Fibroblast of skin of right biceps (primary cell): ENCODE measurements around the gene AOC3.
"Not testable (repeated sequence)": the region's sequence is repeated elsewhere in the genome, so short reads cannot be mapped to it uniquely, and the experiment has no call there.

Experiments
- DNase-seq: peaks from one replicate; pipeline ENCODE4 v3.0.0-alpha.2; 2013

AOC3 gene

GRCh38 chr17:42867694-42868261 lies 16.8 kb downstream of the AOC3 start:
- DNase-seq: not testable (repeated sequence)

- DNase-seq: no peak
Measured at GRCh38 chr17:42868338-42868737, 17.3 kb downstream of the AOC3 start.

DNA sequence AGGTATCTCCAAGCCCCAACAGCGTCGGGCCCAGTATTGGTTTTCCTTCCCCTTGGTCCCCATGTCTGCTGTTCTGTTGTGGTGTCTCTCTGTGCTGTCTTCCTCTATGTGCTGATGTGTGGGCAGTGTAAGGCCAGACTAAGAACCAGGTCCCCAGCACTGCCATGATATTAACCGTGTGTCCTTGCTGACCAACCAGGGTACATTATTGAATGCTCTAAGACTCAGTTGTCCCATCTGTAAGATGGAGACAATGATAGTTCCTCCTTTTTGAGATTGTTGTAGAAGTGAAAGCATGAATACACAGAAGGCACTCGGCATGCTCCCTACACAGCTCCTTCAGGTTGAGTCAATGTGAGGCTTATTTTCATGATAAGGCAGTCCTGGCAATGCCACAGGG lies 20.6 kb downstream of the AOC3 start:
- DNase-seq: no peak

- no peak for DNase-seq
Measured at GRCh38 chr17:42872251-42872965, 21.4 kb downstream of the AOC3 start.

GRCh38 chr17:42873315-42873714 lies 22.3 kb downstream of the AOC3 start:
- no peak for DNase-seq

DNA sequence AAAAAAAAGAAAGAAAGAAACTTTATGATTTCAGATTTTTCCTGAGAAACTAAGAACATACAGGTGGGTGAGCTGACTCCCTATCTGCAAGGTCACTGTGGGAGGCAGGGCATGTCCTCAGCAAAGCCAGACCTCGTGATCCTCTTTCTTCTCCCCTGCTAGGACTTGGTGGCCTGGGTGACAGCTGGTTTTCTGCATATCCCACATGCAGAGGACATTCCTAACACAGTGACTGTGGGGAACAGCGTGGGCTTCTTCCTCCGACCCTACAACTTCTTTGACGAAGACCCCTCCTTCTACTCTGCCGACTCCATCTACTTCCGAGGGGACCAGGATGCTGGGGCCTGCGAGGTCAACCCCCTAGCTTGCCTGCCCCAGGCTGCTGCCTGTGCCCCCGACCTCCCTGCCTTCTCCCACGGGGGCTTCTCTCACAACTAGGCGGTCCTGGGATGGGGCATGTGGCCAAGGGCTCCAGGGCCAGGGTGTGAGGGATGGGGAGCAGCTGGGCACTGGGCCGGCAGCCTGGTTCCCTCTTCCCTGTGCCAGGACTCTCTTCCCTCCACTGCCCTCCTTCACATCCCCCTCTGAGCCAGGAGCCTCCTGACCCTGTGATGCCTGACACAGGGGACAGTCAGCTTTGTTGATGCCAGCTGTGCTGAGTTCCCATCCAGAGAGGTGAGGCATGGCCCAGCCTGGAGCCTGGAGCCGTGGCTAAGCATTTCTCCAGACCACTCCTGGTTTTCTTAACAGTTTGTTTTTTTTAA lies 23.1 kb downstream of the AOC3 start:
- not testable (repeated sequence) for DNase-seq

DNA sequence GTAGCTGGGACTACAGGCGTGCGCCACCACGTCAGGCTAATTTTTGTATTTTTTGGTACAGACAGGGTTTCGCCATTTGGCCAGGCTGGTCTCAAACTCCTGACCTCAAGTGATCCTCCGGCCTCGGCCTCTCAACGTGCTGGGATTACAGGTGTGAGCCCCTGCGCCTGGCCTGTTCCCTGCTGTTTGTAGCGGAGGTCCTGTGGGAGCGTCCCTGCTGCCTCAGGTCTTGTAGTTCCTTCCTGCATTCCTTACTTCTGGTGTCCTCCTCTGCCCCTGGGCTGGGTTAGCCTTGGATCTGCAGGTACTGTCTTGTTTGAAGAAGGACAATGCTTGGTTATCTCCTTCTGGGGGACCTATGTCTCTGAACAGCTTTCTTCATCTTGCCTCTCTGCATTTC lies 26.0 kb downstream of the AOC3 start:
- no peak for DNase-seq

DNA sequence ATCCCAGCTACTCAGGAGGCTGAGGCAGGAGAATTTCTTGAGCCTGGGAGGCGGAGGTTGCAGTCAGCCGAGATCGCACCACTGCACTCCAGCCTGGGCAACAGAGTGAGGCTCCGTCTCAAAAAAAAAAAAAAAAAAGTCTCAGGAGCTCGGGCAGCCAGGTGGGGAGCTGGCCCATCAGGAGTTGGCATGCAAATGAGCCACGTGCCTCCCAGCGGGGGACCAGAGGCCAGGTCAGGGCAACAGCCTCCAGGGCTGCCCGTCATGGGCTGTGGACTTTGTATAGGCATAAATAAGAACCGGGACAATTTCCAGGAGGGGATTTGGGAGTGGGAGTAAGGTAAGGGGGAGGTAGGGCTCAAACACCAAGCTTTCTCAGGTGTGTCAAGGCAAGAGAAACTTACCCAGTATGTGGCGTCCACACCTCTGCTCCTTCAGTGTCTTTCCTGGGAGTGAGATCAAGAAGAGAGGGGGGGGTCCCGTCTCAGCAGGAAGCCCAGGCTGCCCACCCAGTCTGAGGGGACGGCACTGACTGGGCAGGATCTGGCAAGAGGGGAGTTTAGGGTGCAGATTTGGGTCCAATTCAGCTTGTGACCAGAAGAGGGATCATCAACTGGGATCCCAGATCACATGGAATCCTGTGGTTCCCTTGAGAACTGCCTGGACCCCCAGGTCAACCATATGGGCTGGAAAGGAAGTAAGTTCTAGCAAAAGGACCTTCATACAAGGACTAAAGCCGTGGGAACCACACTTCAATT lies 27.3 kb downstream of the AOC3 start:
- DNase-seq: no peak

- no peak for DNase-seq
Measured at GRCh38 chr17:42878924-42879595, 28.1 kb downstream of the AOC3 start.

DNA sequence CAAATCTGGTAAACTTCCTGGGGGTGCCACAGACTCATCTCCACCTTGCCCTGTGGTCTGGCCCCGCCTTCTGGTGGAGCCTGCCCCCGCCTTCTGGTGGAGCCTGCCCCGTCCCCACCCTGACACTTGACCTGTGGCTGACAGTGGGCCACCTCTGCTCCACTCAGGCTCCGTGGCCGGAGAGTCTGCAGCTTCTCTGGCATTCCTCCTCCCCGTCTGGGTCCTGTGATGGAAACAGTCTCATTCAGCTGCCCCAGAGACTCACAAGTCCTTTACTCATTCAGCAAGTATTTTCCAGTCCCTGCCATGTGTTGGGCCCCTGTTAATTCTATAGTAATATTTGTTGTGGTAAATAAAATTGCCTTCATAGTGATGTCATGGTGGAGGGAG lies 28.6 kb downstream of the AOC3 start:
- peak; percentile 25 for DNase-seq

DNA sequence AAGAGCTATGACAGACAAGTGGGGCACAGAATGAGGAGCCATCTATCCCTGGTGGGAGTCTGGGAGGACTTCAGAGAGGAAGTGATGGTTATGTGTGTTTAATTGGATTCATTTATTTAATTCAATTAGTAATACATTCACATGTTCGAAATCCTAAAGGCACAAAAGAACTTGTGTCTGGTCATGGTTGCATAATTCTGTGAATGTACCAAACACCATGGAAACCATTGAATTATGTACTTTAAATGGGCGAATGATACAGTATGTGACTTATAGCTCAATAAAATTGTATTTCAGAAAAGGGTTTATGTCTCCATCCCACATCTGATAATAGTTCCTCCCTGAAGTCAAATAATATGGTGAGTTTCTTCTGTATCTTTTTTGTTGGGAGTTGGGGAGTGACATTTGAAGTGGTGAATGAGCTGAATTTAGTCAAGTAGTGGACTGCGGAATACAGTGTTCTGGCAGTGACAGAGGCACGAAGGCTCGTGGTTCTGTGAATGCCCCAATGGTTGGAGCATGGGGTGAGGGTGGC lies 29.8 kb downstream of the AOC3 start:
- DNase-seq: no peak

DNA sequence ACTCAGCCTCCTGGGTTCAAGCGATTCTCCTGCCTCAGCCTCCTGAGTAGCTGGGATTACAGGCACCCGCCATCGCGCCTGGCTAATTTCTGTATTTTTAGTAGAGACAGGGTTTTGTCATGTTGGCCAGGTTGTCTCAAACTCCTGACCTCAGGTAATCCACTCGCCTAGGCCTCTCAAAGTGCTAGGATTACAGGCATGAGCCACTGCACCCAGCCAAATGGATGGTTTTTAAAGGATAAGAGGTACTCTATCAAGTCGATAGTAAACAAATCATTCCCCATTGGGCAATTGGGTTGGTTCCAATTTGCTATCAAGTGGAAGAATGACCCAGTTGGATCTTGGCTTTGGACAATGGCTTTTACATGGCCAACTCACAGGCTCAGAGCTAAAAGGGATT lies 30.7 kb downstream of the AOC3 start:
- not testable (repeated sequence) for DNase-seq

GRCh38 chr17:42882166-42882565 lies 31.2 kb downstream of the AOC3 start:
- no peak for DNase-seq

DNA sequence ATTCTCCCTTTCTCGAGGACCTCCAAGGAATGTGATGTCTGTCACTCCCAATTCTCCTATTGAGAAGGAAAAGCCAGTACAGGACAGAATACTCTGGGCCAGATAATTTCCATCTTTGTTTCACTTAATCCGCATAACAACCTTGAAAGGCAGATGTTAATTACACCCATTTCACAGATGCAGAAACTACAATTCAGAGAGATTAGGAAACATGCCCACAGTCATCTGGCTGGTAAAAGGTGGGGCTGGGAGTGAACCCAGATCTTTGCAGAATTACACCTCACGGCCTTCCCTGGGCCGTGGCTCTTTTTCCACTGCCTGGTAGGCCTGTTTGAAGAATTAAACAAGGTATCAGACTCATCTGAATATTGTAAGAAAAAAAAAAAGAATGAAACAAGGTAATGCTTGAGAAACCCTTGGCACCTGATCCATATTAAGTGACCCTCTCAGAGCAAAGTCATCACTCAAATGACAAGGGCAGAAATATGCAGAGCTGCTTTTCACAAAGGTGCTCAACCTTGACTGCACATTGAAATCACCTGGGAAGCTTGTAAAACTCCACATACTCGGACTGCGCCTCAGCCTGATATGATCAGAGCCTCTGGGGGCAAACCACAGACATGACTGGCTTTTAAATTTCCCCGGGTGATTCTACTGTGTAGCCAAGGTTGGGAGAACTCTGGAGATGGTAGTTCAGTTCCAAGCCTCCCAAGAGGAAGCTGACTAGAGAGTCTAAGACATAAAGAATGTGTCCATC lies 33.0 kb downstream of the AOC3 start:
- DNase-seq: no peak

GRCh38 chr17:42885806-42886205 lies 34.8 kb downstream of the AOC3 start:
- DNase-seq: not testable (repeated sequence)

DNA sequence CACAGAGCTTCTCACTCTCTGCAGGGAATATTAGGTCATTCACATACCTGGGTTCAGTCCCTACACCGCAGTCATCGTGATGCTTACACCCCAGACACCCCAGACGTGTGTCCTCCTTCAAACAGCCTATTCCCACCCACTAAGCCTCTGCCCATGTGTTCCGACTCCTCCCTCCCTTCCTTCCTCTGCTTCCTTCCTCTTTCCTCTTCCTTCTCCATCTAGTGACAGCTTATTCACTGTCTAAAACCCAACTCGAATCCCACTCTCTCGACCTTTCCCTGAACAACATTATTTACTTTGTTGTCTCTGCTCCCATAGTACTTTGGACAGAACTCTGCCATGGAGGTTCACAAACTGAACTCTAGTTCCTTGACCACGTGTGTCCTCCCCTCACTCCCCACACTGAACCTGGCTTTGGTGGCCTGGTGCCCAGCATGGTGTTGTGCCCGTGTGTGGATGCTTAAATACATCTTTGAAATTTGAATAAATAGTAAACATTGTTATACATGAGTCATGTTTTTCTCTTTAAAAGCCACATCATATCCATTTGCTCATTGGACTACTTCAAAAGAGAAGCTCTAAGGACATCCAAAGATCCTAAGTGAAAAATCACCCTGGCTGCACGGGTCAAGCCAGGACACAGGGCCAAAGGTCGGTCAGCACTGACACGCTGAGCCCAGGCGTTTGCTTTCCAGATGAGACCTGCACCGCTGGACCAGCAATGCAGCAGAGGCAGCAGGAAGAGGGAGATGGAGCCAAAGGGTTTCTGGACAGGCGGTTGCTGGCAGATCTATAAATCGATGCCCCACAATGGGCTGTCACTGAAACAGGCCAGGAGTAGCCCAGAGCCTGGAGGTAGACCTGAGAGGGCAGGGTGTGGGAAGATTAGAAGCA lies 35.5 kb downstream of the AOC3 start:
- no peak for DNase-seq

GRCh38 chr17:42889809-42890208 lies 38.8 kb downstream of the AOC3 start:
- no peak for DNase-seq

GRCh38 chr17:42891539-42892152 lies 40.6 kb downstream of the AOC3 start:
- no peak for DNase-seq

GRCh38 chr17:42893359-42893758 lies 42.4 kb downstream of the AOC3 start:
- DNase-seq: no peak
